ENCODE measurements around the gene LRRC28.

DNA sequence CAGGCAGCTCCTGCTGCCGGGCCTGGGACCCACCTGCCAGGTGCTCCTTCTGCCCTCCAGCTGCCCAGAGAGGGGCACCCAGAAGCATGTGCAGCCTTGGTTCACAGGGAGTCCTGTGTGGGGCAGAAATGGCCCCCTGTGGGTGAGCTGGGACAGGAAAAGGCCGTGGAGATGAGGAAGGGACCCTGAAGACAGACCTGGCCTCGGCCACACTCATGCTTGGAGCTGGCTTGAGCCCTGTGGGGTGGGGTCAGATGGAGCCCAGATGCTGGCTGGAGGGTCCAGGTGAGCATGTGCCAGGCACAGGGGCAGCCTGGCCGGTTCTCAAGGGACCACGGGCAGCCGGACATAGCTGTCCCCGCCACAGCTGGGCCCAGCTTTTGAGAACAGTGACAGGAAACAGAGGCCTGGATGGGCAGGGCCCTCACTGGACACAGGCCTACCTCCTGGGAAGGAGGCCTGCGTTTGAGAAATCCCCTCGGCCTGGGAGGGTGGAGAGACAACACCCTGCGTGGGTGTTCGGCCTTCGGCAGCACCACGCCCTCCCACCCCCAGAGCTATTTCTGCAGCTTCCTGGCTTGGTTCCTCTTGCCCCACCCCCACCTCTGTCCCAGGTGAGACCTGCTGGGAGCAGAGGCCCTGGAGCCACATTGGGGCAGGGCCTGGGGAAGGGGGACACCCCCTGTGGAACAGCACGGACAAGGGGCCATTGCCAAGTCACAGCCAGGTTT is 181.9 kb downstream of the LRRC28 start:
- TF ChIP-seq, protein P1, sequence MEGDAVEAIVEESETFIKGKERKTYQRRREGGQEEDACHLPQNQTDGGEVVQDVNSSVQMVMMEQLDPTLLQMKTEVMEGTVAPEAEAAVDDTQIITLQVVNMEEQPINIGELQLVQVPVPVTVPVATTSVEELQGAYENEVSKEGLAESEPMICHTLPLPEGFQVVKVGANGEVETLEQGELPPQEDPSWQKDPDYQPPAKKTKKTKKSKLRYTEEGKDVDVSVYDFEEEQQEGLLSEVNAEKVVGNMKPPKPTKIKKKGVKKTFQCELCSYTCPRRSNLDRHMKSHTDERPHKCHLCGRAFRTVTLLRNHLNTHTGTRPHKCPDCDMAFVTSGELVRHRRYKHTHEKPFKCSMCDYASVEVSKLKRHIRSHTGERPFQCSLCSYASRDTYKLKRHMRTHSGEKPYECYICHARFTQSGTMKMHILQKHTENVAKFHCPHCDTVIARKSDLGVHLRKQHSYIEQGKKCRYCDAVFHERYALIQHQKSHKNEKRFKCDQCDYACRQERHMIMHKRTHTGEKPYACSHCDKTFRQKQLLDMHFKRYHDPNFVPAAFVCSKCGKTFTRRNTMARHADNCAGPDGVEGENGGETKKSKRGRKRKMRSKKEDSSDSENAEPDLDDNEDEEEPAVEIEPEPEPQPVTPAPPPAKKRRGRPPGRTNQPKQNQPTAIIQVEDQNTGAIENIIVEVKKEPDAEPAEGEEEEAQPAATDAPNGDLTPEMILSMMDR (IDR thresholded peaks at IDR 0.05; ENCODE audit: insufficient read depth, low read length), result no peak
- no peak for TF ChIP-seq POLR2AphosphoS5 (IDR thresholded peaks at IDR 0.05; ENCODE audit: low read depth)
- TF ChIP-seq GABPA (IDR thresholded peaks at IDR 0.05; ENCODE audit: low read depth), result no peak
- TF ChIP-seq, protein P2, sequence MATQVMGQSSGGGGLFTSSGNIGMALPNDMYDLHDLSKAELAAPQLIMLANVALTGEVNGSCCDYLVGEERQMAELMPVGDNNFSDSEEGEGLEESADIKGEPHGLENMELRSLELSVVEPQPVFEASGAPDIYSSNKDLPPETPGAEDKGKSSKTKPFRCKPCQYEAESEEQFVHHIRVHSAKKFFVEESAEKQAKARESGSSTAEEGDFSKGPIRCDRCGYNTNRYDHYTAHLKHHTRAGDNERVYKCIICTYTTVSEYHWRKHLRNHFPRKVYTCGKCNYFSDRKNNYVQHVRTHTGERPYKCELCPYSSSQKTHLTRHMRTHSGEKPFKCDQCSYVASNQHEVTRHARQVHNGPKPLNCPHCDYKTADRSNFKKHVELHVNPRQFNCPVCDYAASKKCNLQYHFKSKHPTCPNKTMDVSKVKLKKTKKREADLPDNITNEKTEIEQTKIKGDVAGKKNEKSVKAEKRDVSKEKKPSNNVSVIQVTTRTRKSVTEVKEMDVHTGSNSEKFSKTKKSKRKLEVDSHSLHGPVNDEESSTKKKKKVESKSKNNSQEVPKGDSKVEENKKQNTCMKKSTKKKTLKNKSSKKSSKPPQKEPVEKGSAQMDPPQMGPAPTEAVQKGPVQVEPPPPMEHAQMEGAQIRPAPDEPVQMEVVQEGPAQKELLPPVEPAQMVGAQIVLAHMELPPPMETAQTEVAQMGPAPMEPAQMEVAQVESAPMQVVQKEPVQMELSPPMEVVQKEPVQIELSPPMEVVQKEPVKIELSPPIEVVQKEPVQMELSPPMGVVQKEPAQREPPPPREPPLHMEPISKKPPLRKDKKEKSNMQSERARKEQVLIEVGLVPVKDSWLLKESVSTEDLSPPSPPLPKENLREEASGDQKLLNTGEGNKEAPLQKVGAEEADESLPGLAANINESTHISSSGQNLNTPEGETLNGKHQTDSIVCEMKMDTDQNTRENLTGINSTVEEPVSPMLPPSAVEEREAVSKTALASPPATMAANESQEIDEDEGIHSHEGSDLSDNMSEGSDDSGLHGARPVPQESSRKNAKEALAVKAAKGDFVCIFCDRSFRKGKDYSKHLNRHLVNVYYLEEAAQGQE (IDR thresholded peaks at IDR 0.05; ENCODE audit: insufficient replicate concordance, low read depth), result no peak
